HG03175 (cell line): ENCODE results near the gene ABCA5.
"Not testable (repeated sequence)": the region's sequence is repeated elsewhere in the genome, so short reads cannot be mapped to it uniquely, and the experiment has no call there.

Source experiments
- ATAC-seq: cut with Tn5 transposase; IDR thresholded peaks from one replicate; pipeline ENCODE4 v1.9.1; 2021; ENCODE audit warnings: mild to moderate bottlenecking, moderate library complexity; ENCODE audit not compliant: unreplicated experiment

Gene ABCA5

DNA sequence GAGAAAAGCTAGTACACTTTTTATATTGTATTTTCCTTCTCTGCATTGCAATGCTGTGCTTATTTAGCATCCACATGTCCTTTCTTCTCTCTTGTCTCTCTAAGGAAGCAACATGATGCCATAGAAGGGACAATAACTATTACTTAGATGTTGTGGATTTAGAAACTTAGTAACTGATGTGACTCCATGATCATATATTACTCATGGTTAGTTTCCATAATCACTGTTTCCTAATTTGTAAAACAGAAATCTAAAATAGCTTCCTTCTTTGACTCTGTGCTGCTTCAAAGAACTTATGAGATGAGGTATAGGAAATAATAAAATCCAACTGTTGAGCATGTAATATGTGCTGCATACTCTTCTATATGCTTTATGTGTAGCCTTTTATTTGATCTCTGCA is 6.6 kb upstream of the ABCA5 start:
- ATAC-seq: no peak

DNA sequence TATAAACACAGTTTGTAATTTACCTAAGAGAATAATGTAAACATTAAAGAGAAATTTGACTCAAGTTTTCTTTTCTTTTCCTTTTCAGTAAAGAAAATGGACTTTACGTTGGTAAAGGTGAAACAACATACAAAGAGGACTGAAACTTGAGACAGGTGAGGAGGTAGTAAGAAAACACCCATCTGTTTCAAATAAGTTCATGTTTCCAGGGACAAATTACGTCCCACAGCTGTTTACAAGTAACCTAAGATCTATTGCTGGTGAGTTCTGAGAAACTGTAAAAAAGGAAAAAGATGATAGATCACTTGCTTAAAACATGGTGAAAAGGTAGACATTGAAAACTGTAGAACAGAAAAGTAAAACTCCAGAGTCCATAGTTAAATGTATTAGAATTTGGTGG is 4.8 kb upstream of the ABCA5 start:
- no peak for ATAC-seq

DNA sequence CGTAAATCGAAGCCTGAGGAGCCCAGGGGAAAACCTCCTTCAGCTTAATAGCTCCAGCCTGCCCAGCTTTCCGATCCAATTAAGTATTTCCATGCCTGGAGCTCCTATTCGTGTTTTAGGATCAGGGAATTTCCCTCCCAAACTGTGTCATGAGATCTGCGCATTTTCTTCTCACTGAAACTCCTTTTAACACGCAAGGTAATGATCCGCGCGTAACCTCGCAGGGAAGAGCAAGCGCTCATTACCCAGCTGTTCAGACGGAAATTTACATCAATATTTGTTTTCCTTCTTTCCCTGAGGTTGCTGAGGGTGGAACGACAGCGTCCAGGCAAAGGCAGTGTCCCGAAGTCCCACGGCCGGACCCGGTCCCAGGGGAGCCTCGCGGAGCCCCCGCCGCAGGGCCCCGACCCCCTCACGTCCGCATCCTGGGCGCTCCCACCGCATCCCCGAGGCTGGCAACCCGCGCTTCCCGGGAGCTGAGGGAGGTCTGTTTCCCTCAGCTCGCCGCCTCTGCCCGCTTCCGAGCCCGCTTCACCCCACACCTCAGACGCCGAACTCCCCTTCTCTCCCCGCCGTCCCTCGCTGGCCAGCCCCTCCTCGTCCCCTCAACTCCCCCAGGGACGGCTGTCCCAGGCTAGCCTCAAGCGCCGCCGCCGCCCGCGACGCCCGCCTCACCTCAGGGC is 415 bp downstream of the ABCA5 start:
- ATAC-seq: no peak

DNA sequence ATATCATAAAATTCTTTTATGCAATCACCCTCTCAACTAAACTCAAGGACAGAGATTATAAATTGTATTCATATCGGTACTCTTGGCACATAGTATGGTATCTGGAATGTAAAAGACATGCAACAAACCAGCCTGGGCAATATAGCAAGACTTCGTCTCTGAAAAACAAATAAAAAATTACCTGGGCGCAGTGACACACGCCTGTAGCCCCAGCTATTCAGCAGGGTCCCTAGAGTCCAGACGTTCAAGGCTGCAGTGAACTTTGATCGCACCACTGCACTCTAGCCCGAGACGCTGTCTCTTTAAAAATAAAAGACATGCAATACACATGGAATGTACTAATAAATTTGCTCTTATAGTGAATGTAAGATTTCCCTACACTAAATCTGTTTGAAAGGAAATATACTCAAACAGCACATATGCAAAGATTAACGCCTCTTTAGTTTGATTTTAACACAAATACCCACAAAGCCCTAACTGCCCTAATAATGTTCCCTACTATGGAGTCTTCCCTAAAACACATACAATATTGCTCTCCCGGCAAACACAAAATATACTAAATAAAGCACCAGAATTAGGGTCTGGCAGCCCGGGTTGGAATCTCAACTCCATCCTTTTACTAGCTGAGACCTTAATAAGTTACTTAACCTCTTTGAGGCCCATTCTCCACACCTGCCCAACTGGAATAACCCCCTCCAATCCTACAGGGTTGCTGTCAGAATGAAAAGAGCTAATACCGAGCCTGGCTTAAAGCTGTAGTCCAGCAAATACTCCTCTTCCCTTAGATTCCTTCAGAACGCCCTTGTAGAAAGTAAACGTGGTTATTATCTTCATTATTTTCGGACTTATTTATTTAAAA is 1.2 kb downstream of the ABCA5 start:
- no peak for ATAC-seq

DNA sequence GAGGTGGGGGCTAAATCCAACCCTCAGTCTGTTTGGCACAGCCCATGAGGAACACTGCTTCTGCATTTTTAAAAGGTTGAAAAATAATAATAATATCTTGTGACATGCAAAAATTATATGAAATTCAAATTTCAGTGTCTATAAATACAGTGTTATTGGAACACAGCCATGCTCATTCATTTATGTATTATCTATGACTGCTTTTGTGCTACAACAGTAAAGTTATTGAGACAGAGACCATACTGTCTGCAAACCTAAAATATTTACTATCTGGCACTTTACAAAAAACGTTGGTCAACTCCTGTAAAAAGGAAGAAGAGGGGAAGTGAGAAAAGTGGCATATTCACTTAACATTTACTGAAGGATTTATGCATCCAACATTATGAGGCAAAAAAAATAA is 3.1 kb downstream of the ABCA5 start:
- no peak for ATAC-seq

DNA sequence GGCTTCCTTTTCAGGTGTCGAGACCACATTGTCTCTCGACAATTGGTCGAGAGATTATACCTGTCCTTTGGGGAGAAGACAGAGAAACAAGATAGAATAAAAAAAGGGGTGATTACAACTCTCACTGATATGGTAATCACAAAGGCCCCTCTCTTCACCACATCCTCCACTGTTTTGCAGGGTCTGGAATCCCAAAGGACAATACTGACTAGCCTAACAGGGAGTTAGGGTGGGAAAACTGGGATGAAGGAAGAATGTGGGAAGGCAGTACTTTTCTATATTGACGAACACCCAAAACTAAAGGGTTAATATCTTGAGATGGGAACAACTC is 6.1 kb downstream of the ABCA5 start:
- no peak for ATAC-seq

DNA sequence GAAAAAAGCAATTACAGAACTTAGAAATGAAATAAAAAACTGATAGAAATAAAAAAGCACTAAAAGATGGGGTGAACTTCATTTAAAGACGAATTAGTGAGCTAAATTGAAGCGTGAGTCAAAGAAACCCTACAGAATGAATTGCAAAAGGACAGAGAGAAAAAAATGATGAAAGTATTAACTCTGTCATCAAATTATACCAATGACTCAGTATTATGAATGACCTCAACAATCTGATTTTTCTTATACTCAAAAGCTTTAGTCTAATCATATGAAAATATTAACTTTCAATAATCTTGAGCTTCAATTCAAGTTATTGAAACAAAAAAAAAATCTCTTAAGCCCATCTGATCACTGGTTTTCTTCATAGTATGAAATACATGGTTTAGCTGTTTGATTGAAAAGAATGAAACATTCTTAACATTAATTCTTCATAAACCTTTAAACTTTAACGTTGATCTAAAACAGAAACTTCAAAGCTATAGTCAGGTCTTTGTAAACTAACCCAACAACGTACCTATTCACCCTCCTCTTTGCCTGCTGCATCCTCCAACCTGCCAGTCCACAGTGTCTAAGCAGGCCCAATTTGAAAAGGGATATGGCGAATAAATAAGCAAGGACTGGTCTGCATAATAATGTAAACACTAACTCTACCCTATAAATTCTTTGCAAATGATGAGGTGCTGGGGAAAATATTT is 6.6 kb downstream of the ABCA5 start:
- ATAC-seq: no peak

DNA sequence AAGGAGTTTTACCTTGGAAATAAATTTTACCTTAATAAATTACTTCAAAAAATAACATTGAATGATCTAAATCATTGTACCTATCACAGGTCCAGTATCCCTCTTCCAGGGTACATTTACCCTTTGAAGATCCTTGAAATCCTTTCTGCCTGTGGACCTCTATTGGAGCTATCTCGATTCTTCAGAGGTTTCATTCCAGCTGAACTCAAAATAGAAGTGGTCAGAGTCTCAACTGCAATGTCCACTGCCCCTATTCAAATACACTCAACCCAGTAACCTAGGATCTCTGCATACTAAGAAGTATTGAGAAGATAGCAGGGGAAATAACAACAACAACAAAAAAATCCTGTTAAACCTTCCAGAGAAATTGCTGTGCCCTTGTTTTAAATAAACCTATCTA is 9.3 kb downstream of the ABCA5 start:
- no peak for ATAC-seq

DNA sequence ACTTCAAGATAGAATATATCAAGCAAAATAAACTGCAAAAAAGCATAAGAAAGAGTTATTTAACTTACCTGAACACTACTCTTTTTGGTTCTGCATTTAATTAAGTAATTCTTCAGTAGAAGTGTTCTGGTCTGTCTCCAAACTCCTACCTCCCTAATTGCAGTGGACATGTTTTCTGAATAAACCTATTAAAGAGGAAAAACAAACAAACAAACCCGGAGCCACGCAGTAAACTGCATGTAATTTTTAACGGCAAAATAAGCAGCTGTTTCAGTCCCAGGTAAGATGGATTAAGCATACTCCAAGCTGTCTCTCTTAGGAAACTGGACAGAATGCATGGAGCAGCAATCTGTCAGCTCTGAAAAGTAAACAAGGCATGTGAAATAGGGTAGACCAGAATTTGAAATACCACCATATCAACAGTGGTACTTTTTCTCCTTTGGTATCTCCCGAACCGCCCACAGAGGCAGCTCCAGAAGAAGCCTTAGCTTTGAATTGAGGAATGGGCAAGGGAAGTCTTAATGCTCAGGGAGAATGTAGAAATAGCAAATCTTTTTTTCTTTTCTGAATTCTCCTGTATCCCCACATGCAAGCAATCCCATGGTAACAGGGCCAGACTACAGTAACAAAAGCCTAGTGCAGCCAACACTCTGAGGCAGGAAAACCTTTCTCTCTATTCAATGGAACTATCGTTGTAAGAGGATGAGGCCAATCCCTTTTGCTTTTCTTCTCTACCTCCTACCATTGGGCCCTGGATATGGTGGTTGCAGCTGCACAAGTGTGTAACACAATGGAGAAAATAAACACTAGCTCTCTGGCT is 12.5 kb downstream of the ABCA5 start:
- no peak for ATAC-seq

DNA sequence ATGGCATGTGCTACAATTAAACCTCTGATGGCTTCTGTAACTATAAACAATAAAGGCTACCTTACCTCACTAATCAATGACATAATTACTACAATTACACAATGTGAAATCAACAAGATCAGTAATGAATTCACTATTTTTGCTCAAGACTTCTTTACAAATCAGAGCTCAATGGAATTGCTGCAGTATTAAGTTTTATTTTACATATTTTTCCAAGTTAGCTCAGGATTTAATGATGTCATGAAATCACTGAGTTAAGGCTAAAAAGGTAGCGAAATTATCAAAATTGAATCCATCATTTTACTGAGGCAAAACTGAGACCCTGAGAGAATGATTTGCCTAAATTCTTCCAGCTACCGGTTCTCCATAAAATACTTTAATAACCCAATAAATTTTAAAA is 21.8 kb downstream of the ABCA5 start:
- ATAC-seq: no peak

DNA sequence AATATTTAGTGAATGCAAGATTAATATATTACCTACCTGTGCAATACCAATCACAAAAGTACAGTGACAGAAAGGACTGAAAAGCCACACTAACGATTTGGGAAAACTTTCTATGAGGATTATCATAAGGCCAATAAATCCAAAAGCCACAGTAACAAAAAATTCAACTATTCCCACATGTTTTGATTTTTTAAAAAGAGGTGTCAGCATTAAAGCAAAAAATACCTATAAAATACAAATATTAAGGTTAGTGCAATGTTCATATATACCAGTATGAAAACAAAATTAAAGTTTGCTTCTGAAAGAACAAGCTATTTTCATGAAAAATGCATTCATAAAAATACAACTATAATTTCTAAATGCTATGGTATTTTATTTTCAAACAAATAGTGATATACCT is 24.3 kb downstream of the ABCA5 start:
- ATAC-seq: no peak

DNA sequence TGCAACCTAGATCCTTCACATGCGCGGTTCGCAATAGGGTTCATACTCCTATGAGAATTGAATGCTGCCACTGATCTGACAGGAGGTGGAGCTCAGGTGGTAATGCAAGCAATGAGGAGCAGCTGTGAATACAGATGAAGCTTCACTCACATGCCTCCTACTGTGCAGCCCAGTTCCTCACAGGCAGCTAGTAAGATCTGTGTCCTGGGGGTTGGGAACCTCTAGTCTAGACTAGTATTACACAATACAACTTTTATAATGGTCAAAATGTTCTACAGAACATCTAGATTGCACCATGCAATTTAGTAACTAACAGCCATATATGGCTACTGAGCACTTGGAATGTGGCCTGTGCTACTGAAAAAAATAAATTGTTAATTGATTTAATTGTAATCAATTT is 26.7 kb downstream of the ABCA5 start:
- ATAC-seq: no peak

DNA sequence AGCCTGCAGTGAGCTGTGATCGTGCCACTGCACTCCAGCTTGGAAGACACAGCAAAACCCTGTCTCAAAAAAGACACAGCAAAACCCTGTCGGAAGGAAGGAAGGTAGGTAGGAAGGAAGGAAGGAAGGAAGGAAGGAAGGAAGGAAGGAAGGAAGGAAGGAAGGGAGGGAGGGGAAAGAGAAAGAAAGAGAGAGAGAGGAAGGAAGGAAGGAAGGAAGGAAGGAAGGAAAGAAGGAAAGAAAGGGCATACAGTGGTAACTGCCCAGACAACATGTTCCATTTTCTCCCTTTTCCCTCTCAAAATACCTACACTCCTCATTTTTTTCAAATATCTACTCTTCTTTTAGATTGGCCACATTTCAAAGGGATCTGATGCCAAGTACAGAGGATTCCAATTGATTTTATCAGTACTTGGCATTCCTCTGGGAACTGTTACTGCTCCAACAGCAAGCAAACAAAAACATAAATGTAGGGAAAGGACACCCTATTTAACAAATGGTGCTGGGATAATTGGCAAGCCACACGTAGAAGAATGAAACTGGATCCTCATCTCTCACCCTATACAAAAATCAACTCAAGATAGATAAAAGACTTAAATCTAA is 28.7 kb downstream of the ABCA5 start:
- ATAC-seq: not testable (repeated sequence)

DNA sequence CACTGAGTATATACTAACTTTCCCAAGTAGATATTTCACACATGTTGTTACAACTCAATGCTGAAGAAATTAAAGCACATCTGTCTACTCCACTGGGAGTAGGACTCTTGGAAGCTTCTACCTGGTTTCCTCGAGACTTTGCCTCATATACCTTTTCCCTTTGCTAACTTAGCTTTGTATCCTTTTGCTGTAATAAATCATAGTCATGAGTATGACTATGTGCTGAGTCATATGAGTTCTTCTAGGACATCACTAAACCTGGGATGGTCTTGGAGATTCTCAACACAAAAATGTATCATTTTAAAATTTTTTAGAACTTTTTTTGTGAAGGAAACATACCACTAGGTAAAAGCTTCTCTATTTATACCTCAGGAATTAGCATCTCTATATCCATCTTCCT is 39.8 kb downstream of the ABCA5 start:
- ATAC-seq: no peak

DNA sequence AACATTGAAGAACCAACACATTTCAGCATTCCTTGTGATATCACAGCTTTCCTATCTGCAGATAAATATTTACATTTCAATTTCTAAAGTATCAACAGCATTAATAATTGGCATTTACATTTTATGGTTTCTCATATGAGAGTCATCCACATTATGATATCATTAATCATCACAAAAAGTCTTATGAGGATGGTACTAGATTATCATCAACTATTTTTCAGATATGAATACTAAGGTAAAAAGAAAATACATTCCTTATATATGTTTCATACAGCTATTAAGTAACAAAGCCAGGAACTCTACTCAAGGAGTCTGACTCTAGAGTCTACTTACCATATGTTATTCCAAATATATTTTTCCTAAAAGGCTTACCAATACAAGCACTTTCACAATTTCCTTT is 40.7 kb downstream of the ABCA5 start:
- no peak for ATAC-seq

DNA sequence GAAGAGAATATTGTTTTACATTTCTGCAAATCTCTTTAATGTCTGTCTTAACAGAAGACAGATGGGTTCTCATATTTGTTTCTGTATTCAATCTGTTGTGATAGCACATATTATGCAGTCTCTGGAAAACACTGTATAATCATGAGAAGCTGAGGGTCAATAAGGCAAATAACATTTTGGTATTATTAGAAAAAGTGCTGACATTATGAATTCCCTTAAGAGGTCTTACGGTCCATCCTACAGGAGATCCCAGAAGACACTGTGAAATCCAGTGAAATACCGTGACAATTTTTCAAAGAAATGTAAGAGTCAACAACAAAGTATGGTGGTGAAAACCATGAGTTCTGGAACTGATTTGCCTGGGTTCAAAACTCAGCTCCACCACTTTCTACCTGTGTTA is 42.3 kb downstream of the ABCA5 start:
- no peak for ATAC-seq

DNA sequence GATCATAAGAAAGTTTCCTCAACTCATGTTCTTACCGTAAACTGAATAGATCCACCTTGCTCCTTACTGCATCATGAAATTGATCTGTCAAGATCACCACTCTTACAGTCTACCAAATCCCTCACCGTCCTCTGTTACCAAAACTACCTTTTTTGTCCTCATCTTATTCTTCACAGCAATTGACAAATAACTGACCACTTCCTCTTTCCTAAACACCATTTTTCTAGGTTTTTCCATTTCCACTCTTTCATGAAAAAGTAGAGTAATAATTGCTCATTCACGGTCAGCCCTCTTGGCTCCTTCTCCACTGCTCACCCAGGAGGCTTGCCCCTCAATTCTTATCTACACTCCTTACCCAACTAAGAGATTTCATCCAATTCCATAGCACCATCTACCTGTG is 44.9 kb downstream of the ABCA5 start:
- no peak for ATAC-seq

DNA sequence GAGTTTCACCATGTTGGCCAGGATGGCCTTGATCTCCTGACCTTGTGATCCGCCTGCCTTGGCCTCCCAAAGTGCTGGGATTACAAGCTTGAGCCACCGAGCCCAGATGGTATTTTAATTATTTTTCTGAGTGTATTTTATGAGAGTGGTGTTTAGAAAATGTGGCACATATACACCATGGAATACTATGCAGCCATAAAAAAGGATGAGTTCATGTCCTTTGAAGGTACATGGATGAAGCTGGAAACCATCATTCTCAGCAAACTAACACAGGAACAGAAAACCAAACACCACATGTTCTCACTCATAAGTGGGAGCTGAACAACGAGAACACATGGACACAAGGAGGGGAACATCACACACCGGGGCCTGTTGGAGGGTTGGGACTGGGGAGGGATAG is 50.7 kb downstream of the ABCA5 start:
- ATAC-seq: not testable (repeated sequence)

DNA sequence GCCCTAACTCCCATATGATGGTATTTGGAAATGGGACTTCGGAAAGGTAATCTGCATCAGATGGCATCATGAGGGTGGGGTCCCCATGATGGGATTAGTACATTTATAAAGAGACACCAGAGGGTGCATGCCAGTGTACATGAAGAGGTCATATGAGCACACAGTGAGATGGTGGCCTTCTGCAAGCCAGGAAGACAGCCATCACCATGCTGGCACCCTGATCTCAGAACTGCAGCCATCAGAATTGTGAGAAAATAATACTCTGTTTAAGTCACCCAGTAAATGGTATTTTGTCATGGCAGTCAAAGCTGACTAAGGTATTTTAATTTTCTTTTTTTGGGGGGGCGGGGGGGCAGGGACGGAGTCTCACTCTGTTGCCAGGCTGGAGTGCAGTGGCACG is 51.2 kb downstream of the ABCA5 start:
- ATAC-seq: no peak

DNA sequence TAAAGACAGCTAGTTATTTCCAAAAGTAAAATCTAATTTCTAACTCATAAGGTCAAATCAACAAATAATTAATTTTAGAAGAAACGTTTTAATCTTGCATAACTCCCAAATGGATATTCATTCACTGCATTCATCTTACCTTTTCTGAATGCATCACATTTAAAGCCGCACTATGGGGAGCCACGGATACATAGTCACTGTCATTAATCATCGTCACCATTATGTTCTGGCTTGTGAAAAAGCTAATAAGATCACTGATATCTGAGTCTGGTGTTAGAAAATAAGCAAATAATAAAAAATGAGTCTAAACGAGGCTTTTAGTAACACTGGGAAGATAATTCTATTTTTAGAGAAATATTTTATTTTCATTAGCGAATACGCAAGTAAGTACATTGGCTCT is 55.9 kb downstream of the ABCA5 start:
- ATAC-seq: no peak
